ENCODE data around the gene PAPOLG. TPM values are rescaled to one million over a fixed set of nuclear protein-coding genes. Genes with fewer than 3 reads are reported as not detected.
"Not testable (repeated sequence)": the region's sequence is repeated elsewhere in the genome, so short reads cannot be mapped to it uniquely, and the experiment has no call there.

PAPOLG gene
- total RNA-seq, 4 donors from 2014 or later: 14.4 to 21.6 (median 18.7) TPM

- intact Hi-C loops (cut with DNase I; ENCODE audit: low total_unique reads): no loop called here
- no peak for TF ChIP-seq CTCF (IDR thresholded peaks at IDR 0.05)
- no peak for TF ChIP-seq POLR2A (IDR thresholded peaks at IDR 0.05)
- H3K4me3 ChIP-seq (ENCODE audit: low read depth, poor library complexity, severe bottlenecking): no peak overlapping the region
- 49 to 58% methylated on average over 2 of the region's 2 CpGs for WGBS, 2 donors
- DNase-seq (ENCODE audit: low spot score in 2 of 2): no peak
Measured at GRCh38 chr2:60826111-60826510, 70.0 kb downstream of the PAPOLG start.

GRCh38 chr2:60826860-60827259 is 70.8 kb downstream of the PAPOLG start:
- WGBS, 2 donors: 86 to 89% methylated on average over 3 of the region's 3 CpGs
- DNase-seq (ENCODE audit: low spot score in 2 of 2); H3K4me3 ChIP-seq (ENCODE audit: low read depth, poor library complexity, severe bottlenecking); intact Hi-C loops (cut with DNase I; ENCODE audit: low total_unique reads): not testable (repeated sequence)

- intact Hi-C loops (cut with DNase I; ENCODE audit: low total_unique reads): no loop called here
- DNase-seq (ENCODE audit: low spot score in 2 of 2): no peak
- H3K4me3 ChIP-seq (ENCODE audit: low read depth, poor library complexity, severe bottlenecking): no peak overlapping the region
- TF ChIP-seq CTCF (IDR thresholded peaks at IDR 0.05) (no peak), POLR2A (IDR thresholded peaks at IDR 0.05) (no peak)
- WGBS, 2 donors: 80 to 82% methylated on average over 9 of the region's 9 CpGs
Measured at GRCh38 chr2:60827369-60827768, 71.3 kb downstream of the PAPOLG start.

- TF ChIP-seq POLR2A (IDR thresholded peaks at IDR 0.05): no peak
- no peak for TF ChIP-seq CTCF (IDR thresholded peaks at IDR 0.05)
- intact Hi-C loops (cut with DNase I; ENCODE audit: low total_unique reads): no loop called here
- H3K4me3 ChIP-seq (ENCODE audit: low read depth, poor library complexity, severe bottlenecking): no peak overlapping the region
- DNase-seq (ENCODE audit: low spot score in 2 of 2): no peak
- 75 to 91% methylated on average over 4 of the region's 4 CpGs for WGBS, 2 donors
Measured at GRCh38 chr2:60830991-60831390, 74.9 kb downstream of the PAPOLG start.

GRCh38 chr2:60831921-60832320 is 75.9 kb downstream of the PAPOLG start:
- H3K4me3 ChIP-seq (ENCODE audit: low read depth, poor library complexity, severe bottlenecking): no peak overlapping the region
- no peak for TF ChIP-seq CTCF (IDR thresholded peaks at IDR 0.05)
- no peak for TF ChIP-seq POLR2A (IDR thresholded peaks at IDR 0.05)
- no peak for DNase-seq (ENCODE audit: low spot score in 2 of 2)
- intact Hi-C loops (cut with DNase I; ENCODE audit: low total_unique reads): no loop called here

- TF ChIP-seq CTCF (IDR thresholded peaks at IDR 0.05) (no peak), POLR2A (IDR thresholded peaks at IDR 0.05) (no peak)
- H3K4me3 ChIP-seq (ENCODE audit: low read depth, poor library complexity, severe bottlenecking): no peak overlapping the region
- intact Hi-C loops (cut with DNase I; ENCODE audit: low total_unique reads): no loop called here
- DNase-seq (ENCODE audit: low spot score in 2 of 2): no peak
- whole genome bisulfite sequencing, 2 donors: 49 to 51% methylated on average over 2 of the region's 2 CpGs
Measured at GRCh38 chr2:60832621-60833020, 76.6 kb downstream of the PAPOLG start.

Measured in lower leg skin (tissue), 4 donors.